DOHH2 (cell line): ENCODE data around the gene TRIM25.

Experiments
- EZH2phosphoT487 ChIP-seq: fragments of 200-600 bp; sonication (generic); IDR thresholded peaks from 2 replicates; pipeline ENCODE4 v1.6.1; 2017; ENCODE audit warnings: borderline replicate concordance, mild to moderate bottlenecking, antibody characterized with exemption, low read length, moderate library complexity, mixed read lengths
- TF ChIP-seq, protein P1 (sequence below): fragments of 200-600 bp; sonication (generic); IDR thresholded peaks from one replicate; pipeline ENCODE4 v1.5.1; 2014; ENCODE audit warnings: antibody characterized with exemption, mild to moderate bottlenecking, low read depth, low read length; ENCODE audit not compliant: poor library complexity, severe bottlenecking

- TF ChIP-seq, protein P1, sequence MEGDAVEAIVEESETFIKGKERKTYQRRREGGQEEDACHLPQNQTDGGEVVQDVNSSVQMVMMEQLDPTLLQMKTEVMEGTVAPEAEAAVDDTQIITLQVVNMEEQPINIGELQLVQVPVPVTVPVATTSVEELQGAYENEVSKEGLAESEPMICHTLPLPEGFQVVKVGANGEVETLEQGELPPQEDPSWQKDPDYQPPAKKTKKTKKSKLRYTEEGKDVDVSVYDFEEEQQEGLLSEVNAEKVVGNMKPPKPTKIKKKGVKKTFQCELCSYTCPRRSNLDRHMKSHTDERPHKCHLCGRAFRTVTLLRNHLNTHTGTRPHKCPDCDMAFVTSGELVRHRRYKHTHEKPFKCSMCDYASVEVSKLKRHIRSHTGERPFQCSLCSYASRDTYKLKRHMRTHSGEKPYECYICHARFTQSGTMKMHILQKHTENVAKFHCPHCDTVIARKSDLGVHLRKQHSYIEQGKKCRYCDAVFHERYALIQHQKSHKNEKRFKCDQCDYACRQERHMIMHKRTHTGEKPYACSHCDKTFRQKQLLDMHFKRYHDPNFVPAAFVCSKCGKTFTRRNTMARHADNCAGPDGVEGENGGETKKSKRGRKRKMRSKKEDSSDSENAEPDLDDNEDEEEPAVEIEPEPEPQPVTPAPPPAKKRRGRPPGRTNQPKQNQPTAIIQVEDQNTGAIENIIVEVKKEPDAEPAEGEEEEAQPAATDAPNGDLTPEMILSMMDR: no peak
- TF ChIP-seq EZH2phosphoT487: no peak
These were observed 22.8 kb downstream of the TRIM25 start for GRCh38 chr17:56890906-56891674.
